ENCODE data around the gene GLUL.

Gene GLUL

GRCh38 chr1:182391362-182392049, at the start of gene GLUL:
TSS of gene GLUL (minus strand) at chr1:182391790. CDS start at chr1:182388737, 3,053 bp downstream.
- DNase-seq (ENCODE audit: low read depth in 2 of 2), result peak; percentile 32 to 62

DNA sequence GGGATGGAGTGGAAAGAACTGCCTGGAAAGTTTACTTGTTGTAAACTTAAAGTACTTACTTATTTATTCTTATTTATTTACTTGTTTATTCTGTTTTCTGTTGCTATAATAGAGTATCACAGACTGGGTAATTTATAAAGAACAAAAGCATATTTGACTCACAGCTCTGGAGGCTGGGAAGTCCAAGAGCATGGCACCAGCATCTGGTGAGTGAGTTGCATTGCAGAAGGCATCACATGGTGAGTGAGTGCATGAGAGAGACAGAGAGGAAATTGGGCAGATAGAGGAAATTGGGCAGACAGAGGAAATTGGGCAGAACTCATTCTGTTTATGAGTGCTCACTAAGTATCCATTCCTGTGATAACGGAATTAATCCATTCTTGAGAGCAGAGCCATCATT, 46.7 kb upstream of the GLUL start:
- DNase-seq (ENCODE audit: low read depth in 2 of 2), result no peak

GRCh38 chr1:182433580-182433979, 42.0 kb upstream of the GLUL start:
- DNase-seq (ENCODE audit: low read depth in 2 of 2), result no peak

GRCh38 chr1:182431278-182431677, 39.7 kb upstream of the GLUL start:
- no peak for DNase-seq (ENCODE audit: low read depth in 2 of 2)

- DNase-seq (ENCODE audit: low read depth in 2 of 2), result peak in 1 of 2 experiments; percentile 9
Observed at GRCh38 chr1:182430263-182431068, 38.9 kb upstream of the GLUL start.

GRCh38 chr1:182428043-182428442, 36.5 kb upstream of the GLUL start:
- no peak for DNase-seq (ENCODE audit: low read depth in 2 of 2)

DNA sequence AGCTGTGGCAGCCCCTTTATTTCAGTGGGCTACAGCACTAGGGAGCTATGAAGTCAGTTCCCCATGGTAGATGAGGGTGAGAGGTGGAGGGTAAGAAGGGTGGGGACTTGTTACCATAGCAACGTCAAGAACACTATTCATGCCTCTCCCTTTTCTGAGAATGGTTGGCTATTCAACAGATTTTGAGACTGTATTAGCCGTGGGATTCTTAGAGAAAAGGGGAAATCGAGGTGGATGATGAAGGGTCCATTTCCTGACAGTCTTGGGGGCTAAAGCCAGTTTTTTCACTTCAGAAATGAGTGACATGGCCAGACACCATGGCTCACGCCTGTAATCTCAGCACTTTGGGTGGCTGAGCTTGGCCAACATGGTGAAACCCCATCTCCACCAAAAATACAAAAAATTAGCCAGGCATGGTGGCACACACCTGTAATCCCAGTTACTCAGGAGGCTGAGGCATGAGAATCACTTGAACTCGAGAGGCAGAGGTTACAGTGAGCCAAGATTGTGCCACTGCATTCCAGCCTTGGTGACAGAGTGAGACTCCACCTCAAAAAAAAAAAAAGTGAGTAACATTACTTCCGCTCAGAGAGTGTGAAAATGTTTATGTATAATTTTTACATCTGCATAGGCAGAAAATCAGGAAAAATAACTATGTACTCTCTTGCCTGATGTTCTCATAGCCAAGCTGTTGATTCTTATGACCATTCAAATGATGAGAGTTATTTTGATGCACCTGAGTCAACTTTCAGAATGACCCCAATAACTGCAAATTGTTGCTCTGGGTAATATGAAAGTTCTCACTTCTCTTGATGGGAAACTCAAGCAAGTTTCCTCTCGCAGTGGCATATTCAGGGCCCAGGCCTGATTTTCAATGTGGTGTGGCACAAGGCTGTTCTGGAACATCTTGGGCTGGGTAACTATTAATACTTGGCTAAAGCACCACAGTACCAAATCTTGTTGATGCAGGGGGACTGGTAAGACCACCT, 35.1 kb upstream of the GLUL start:
- DNase-seq (ENCODE audit: low read depth in 2 of 2), result no peak

DNA sequence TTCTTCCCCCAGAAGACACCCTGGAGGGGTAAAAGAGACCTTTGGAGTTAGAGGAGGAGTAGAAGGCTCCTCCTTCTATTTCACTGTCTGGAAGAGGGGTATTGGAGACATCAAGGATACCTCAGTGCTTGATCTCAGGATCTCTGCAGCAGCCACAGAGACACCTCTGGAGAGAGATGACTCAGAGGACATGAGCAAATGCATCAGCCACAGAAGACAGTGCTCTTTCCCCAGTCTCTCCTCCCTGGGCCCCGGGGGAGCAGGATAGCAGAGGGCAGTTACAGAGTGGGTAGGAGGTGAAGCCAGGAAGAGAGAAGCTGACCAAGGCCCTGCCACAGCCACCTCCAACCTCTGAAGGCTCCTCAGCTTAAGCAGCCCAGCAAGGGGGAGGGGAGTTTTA, 24.2 kb upstream of the GLUL start:
- DNase-seq (ENCODE audit: low read depth in 2 of 2), result no peak

DNA sequence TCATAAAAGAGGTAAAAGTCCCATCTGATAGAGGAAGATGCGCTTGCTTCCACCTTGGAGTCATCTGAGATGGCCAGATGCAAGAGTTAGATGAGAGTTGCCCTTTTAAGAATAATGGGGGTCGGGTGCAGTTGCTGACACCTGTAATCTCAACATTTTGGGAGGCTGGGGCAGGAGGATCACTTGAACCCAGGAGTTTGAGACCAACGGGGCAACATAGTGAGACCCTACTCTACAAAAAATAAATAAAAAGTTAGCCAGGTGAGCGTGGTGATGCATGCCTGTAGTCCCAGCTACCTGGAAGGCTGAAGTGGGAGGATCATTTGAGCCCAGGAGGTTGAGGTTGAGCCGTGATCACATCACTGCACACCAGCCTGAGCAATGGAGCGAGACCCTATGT, 22.4 kb upstream of the GLUL start:
- no peak for DNase-seq (ENCODE audit: low read depth in 2 of 2)

DNA sequence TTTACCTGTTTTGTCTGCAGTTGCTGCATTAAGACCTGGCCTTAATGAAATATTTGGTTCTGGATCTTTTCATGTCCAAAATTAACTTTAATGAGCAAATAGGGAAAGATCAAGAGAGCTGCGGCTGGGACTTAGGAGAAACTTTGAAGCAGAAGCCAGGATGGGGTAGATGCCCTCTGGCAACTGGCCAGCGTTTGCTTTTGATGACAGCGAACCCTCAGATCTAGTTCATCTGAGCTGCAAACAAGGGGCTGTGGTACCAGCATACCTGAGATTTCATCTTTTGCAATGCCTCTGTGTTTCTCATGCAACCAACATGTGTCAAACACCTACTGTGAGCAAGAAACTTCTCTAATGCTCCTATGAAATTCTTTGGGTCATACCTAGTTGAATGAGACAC, 21.9 kb upstream of the GLUL start:
- no peak for DNase-seq (ENCODE audit: low read depth in 2 of 2)

- no peak for DNase-seq (ENCODE audit: low read depth in 2 of 2)
Observed at GRCh38 chr1:182410620-182411273, 19.2 kb upstream of the GLUL start.

- no peak for DNase-seq (ENCODE audit: low read depth in 2 of 2)
Observed at GRCh38 chr1:182410138-182410537, 18.5 kb upstream of the GLUL start.

GRCh38 chr1:182408435-182409075, 17.0 kb upstream of the GLUL start:
- DNase-seq (ENCODE audit: low read depth in 2 of 2), result no peak

DNA sequence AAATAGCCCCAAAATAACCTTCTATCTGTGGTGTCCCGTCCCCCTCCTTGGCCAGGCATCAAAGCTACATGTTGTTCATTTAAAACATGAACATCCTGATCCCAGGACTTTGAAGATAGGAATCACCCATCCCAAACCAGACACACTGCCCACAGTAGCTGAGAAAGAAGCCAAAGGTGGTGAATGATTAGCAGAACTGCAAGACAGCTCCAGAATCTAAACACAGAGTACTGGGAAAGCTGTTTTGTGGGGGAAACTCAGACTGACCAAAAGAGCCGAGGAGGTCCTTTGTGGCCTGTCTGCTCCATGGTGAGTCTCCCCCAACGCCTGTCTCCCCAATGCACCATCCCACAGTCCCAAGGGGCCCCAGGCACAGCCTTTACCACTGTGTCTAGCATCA, 16.1 kb upstream of the GLUL start:
- no peak for DNase-seq (ENCODE audit: low read depth in 2 of 2)

DNA sequence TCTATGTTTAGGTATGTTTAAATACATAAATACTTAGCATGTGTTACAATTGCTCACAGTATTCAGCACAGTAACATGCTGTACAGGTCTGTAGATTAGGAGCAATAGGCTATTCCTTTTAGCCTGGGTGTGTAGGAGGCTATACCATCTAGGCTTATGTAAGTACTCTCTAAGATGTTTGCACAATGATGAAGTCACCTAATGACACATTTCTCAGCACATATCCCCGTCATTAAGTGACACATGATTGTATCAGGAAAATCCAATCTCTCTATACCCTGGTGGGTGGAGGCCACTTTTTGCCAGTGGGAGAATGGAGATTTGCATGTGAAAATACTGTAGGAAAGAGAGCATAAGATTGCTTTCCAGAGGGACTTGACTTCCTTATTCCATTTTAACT, 14.4 kb upstream of the GLUL start:
- DNase-seq (ENCODE audit: low read depth in 2 of 2), result no peak

DNA sequence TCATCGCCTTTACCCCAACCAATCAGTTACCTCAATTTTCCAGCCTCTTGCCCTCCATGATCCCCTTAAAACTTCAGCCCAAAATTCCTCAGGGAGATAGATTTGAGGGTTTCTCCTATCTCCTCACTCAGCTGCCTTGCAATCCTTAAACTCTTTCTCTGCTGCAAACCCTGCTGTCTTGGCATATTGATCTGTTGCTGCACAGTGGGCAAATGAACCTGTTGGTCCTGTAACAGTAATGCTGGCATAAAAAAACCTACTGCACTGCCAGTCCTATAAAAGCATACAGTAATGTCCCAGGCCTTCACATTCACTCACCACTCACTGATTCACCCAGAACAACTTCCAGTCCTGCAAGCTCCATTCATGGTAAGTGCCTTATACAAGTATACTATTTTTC, 14.0 kb upstream of the GLUL start:
- DNase-seq (ENCODE audit: low read depth in 2 of 2), result no peak

DNA sequence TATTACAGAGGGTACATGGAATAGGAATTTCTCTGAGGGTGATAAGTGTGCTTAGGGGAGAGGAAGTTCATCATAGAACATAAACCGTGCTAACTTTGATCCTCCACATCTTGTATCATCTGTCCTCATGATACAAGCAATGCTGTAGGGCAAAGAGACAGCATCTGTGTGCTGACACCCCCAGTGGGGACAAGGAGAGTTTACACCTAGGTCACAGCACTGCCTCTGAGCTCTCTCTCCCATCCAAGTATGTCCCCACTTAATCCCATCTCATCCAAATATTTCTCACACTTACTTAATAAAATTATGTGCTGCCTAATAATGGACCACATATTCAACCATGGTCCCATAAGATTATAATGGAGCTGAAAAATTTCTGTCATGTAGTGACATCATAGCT, 13.2 kb upstream of the GLUL start:
- DNase-seq (ENCODE audit: low read depth in 2 of 2), result no peak

GRCh38 chr1:182400567-182400966, 9.0 kb upstream of the GLUL start, which contains the start of gene TEDDM1:
TSS of gene TEDDM1 (minus strand) at chr1:182400667. CDS start at chr1:182400485, 182 bp downstream.
- DNase-seq (ENCODE audit: low read depth in 2 of 2), result no peak

- DNase-seq (ENCODE audit: low read depth in 2 of 2), result no peak
Observed at GRCh38 chr1:182397653-182398393, 6.2 kb upstream of the GLUL start.

DNA sequence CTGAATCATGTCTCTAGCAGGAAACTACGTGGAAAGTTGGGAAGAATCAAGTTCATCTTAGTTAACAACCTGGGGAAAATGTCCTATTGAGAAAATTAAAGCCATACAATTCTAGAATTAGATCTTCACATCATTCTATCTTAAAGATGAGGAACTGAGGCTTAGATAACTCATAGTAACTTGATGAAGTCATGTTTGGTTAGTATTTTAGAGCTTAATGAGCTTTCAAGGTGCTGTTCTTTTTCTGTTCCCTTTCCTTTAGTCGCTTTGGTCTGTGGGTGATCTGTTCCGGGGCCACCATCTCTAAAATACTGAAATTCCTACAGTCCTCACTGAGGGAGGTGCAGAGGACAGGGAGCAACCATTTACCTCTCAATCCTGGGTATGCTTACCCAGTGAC, 4.3 kb upstream of the GLUL start:
- DNase-seq (ENCODE audit: low read depth in 2 of 2), result no peak

All from stimulated activated CD4-positive, alpha-beta T cell treated with anti-CD3 and anti-CD28 coated beads, Interleukin-12 subunit alpha, Interleukin-12 subunit beta, amount 100 ng/mL, for 24 hours (primary cell).